Erythroblast (primary cell): Measurements from ENCODE around the gene GORAB.

Experiments used
- GATA1 ChIP-seq: IDR thresholded peaks from 2 replicates; pipeline ENCODE4 v1.6.1; 2011; ENCODE audit warnings: low read depth, mild to moderate bottlenecking, control low read depth, low read length, moderate library complexity
- POLR2A ChIP-seq: IDR thresholded peaks from 2 replicates; pipeline ENCODE4 v1.6.1; 2011; ENCODE audit warnings: mild to moderate bottlenecking, low read length

DNA sequence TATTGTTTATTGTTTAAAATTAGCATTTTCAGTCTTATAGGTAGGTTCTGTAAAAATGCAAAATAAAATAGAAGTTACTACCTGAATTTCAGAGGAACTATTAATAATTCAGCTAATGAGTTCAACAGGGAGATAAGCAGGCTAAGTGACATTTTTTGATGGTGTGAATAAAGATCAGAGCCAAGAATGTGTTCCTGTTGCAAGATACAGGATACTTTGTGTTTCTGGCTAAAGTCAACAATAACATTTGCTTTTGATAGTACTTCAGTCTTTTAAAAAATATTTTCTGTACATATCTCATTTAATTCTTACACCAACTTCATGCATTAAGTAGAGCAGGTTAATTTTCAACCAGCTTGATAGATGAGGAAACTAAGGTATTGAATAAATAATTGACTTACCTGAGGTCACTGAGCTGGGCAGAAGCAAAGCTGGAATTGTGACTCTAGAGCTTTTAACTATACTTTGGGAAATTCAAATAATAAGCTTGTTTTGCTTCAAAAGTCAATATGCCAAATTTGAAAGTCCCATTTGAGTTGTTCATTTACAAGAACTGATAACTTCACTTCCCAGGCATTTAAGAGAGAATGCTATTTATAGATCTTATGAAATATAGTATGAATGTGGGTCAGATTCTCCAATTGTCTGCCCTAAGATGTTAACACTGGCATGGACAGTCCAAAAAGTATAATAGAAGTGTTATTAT is 6.0 kb downstream of the GORAB start:
- TF ChIP-seq POLR2A = no peak
- TF ChIP-seq GATA1 = no peak
